A673 (cell line): ENCODE results near the gene TNFAIP2.

Source experiments
- CTCF ChIP-seq: fragments of 300-800, 200-600 bp; sonication (generic); conservative IDR thresholded peaks from 2 replicates; pipeline ENCODE4 v1.5.1; 2017; ENCODE audit warnings: low read depth, mild to moderate bottlenecking, antibody characterized with exemption, low read length, moderate library complexity, mixed read lengths
- EZH2 ChIP-seq: fragments of 200-600 bp; sonication (generic); IDR thresholded peaks from 2 replicates; pipeline ENCODE4 v1.6.1; 2017; ENCODE audit warnings: borderline replicate concordance, low read depth, mild to moderate bottlenecking, mixed read lengths, antibody characterized with exemption, low read length; ENCODE audit not compliant: poor library complexity, severe bottlenecking

DNA sequence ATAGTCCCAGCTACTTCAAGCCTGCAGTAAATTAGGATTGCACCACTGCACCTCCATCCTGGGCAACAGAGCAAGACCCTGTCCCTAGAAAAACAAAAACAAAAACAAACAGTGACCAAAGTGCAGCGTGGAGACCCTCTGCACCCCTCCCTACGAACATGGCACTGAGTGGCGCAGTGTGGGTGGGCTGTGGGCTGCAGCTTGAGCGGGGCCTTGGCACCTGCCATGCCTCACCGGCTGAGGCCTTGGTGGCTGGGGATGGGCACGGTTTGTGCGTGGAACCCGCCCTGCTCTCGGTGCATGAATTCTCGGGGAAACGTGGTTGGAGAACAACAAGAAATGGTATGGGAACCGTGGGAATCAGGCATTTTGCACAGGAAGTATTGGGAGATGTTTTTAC is 60.8 kb downstream of the TNFAIP2 start:
- TF ChIP-seq EZH2 (no peak), CTCF (no peak)
